Measurements from ENCODE around the gene DHRS7. TPM values are rescaled to one million over a fixed set of nuclear protein-coding genes. Genes with fewer than 3 reads are reported as not detected.

DHRS7 gene
- total RNA-seq, 1 donor from 2014 or later = 69.3 TPM

DNA sequence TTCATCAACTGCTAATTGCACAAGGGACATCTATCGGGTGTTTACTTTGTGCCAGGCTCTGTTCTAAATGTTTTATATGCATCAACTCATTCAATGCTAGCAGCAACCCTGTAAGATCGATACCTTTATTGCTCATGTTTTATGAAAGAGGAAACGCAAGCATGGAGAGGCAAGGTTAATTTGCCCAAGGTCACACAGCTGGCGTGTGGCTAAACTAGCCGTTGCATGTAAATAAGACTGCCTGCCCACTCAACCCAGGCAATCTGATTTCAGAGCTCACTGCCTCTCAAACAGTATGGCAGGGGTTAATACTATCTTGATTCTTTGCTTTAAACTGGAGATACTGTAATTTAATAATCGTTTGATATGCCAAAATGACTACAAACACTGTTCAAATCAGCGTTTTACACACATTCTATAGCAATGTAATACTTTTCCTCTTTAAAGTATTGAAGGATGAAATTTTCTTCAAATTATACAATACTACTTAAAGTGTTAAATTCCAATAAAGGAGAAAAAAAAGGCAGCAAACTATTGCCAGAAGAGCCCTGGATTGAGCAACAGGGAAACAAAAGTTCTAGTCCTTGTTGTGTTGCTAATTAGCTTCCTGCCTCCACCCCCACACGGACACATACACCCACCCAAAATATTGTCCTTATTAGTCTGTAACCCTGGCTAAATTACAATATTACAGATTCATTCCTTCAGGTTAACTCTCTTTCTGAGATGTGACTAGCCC lies 39.1 kb upstream of the DHRS7 start:
- H3K36me3 ChIP-seq = no peaks in the 10 kb centered on the region
- DNase-seq (no peak), ATAC-seq (no peak)
- no peaks in the 10 kb centered on the region for H3K4me1 ChIP-seq
- H3K9me3 ChIP-seq = no peaks in the 10 kb centered on the region
- intact Hi-C loops (cut with DNase I) = no loop called here
- TF ChIP-seq, protein P1, sequence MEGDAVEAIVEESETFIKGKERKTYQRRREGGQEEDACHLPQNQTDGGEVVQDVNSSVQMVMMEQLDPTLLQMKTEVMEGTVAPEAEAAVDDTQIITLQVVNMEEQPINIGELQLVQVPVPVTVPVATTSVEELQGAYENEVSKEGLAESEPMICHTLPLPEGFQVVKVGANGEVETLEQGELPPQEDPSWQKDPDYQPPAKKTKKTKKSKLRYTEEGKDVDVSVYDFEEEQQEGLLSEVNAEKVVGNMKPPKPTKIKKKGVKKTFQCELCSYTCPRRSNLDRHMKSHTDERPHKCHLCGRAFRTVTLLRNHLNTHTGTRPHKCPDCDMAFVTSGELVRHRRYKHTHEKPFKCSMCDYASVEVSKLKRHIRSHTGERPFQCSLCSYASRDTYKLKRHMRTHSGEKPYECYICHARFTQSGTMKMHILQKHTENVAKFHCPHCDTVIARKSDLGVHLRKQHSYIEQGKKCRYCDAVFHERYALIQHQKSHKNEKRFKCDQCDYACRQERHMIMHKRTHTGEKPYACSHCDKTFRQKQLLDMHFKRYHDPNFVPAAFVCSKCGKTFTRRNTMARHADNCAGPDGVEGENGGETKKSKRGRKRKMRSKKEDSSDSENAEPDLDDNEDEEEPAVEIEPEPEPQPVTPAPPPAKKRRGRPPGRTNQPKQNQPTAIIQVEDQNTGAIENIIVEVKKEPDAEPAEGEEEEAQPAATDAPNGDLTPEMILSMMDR (IDR thresholded peaks at IDR 0.05) = no peak
- no peaks in the 10 kb centered on the region for H3K27me3 ChIP-seq
- H3K27ac ChIP-seq = no peak overlapping the region
- H3K4me3 ChIP-seq = no peak overlapping the region

- Histone ChIP-seq H3K27ac (no peak overlapping the region), H3K9me3 (no peaks in the 10 kb centered on the region), H3K27me3 (no peaks in the 10 kb centered on the region), H3K4me3 (no peak overlapping the region), H3K36me3 (no peaks in the 10 kb centered on the region), H3K4me1 (no peaks in the 10 kb centered on the region)
- ATAC-seq (no peak), DNase-seq (no peak)
- intact Hi-C loops (cut with DNase I) = no loop called here
- TF ChIP-seq, protein P1 (IDR thresholded peaks at IDR 0.05) = no peak
Measured at GRCh38 chr14:60199321-60199720, 34.1 kb upstream of the DHRS7 start.

- Histone ChIP-seq H3K4me3 (no peak overlapping the region), H3K9me3 (no peaks in the 10 kb centered on the region), H3K27me3 (no peaks in the 10 kb centered on the region), H3K4me1 (no peaks in the 10 kb centered on the region), H3K36me3 (no peaks in the 10 kb centered on the region), H3K27ac (no peak overlapping the region)
- intact Hi-C loops (cut with DNase I) = no loop called here
- no peak for DNase-seq
- no peak for ATAC-seq
- TF ChIP-seq, protein P1 (IDR thresholded peaks at IDR 0.05) = no peak
Measured at GRCh38 chr14:60197629-60198303, 32.6 kb upstream of the DHRS7 start.

DNA sequence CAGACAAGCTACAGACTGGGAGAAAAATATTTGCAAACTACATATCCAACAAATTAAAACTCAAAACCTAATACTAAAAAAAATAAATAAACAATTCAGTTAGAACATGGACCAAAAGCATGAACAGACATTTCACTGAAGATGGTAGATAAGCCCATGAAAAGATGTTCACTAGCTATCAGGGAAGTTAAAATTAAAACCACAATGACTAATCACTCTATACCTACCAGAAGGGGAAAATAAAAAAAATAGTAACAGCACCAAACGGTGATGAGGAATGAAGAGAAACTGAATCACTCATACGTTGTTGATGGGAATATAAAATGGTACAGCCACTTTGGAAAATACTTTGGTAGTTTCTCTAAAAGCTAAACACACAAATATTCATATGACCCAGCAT lies 31.1 kb upstream of the DHRS7 start:
- Histone ChIP-seq H3K36me3 (no peaks in the 10 kb centered on the region), H3K4me1 (no peaks in the 10 kb centered on the region), H3K4me3 (no peak overlapping the region), H3K9me3 (no peaks in the 10 kb centered on the region), H3K27me3 (no peaks in the 10 kb centered on the region), H3K27ac (no peak overlapping the region)
- DNase-seq (no peak), ATAC-seq (no peak)
- TF ChIP-seq, protein P1 (IDR thresholded peaks at IDR 0.05) = no peak
- intact Hi-C loops (cut with DNase I) = no loop called here

DNA sequence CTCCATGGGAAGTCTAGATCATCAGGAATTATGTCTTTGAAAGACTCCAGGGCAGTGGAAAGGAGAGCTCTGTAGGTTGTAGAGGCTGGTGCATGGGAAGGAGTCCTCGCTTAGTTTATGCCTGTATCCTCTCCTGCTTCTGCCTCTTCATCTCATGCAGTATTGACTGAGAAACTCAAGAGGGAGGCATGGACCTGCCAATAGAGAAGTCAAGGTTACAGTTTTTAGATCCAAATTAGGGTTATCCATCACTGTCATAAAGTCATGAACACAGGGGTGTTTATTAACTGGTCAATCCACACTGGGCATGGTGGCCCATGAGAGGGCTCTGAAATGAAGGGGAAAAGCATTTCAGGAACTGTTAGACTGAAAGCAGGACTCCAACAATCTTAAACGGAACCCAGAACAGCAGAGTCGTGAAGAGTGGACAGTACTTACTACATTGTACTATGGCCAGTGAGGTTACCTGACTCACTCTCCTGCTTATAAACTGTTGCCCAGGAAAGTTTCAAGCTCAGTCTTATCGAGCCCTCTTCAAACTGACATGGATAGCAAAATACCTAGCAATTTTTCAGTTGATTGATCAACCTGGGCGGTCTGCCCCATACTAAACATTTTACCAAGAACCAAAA lies 30.1 kb upstream of the DHRS7 start:
- no peak overlapping the region for H3K4me3 ChIP-seq
- H3K27me3 ChIP-seq = no peaks in the 10 kb centered on the region
- ATAC-seq = no peak
- H3K9me3 ChIP-seq = no peaks in the 10 kb centered on the region
- no peak for DNase-seq
- intact Hi-C loops (cut with DNase I) = no loop called here
- TF ChIP-seq, protein P1 (IDR thresholded peaks at IDR 0.05) = no peak
- H3K36me3 ChIP-seq = no peaks in the 10 kb centered on the region
- no peaks in the 10 kb centered on the region for H3K4me1 ChIP-seq
- H3K27ac ChIP-seq = no peak overlapping the region
